Heart left ventricle (tissue), 16 donors: ENCODE data around the gene SHISA5. TPM values are rescaled to one million over a fixed set of nuclear protein-coding genes. Genes with fewer than 3 reads are reported as not detected.
"Not testable (repeated sequence)": the region's sequence is repeated elsewhere in the genome, so short reads cannot be mapped to it uniquely, and the experiment has no call there.

ENCODE experiments used
- ATAC-seq, 4 donors: fragments of 200-7000 bp; cut with Tn5 transposase; one replicate each; pipeline ENCODE4 v1.9.1; 2020 to 2022; ENCODE audit warnings: moderate library complexity in 4 of 4, mild to moderate bottlenecking in 3 of 4, moderate number of reproducible peaks in 1 of 4
- DNase-seq, 5 donors: peaks; one replicate each; pipeline ENCODE4 v3.0.0-alpha.2; 2020
- H3K27ac ChIP-seq, 12 donors: fragments of 200-600 bp; sonication (generic) in 4 of 12; one replicate each; pipeline versions ENCODE4 v1.5.0 to v1.8.0; 2016 to 2022; ENCODE audit warnings: mild to moderate bottlenecking in 2 of 12
- H3K27me3 ChIP-seq, 9 donors: fragments of 200-600 bp; sonication (generic) in 2 of 9; one replicate each; pipeline versions ENCODE4 v1.5.1 to v1.8.0; 2016 to 2022; ENCODE audit warnings: mild to moderate bottlenecking in 3 of 9
- H3K36me3 ChIP-seq, 9 donors: fragments of 200-600 bp; sonication (generic) in 2 of 9; one replicate each; pipeline versions ENCODE4 v1.5.0 to v1.8.0; 2018 to 2022; ENCODE audit warnings: mild to moderate bottlenecking in 2 of 9
- H3K4me1 ChIP-seq, 12 donors: fragments of 200-600 bp; sonication (generic) in 4 of 12; one replicate each; pipeline versions ENCODE4 v1.5.0 to v1.8.0; 2016 to 2022; ENCODE audit warnings: mild to moderate bottlenecking in 3 of 12
- H3K4me3 ChIP-seq, 12 donors: fragments of 200-600 bp; sonication (generic) in 4 of 12; one replicate each; pipeline versions ENCODE4 v1.5.0 to v1.8.0; 2017 to 2022; ENCODE audit warnings: mild to moderate bottlenecking in 9 of 12, moderate library complexity in 4 of 12
- H3K9me3 ChIP-seq, 12 donors: fragments of 200-600 bp; sonication (generic) in 4 of 12; one replicate each; pipeline versions ENCODE4 v1.5.0 to v1.8.0; 2016 to 2022; ENCODE audit warnings: mild to moderate bottlenecking in 1 of 12
- CTCF ChIP-seq, 12 donors: fragments of 200-600 bp; sonication (generic) in 4 of 12; IDR thresholded peaks; one replicate each; pipeline versions ENCODE4 v1.5.0 to v1.8.0; 2018 to 2022; ENCODE audit warnings: antibody characterized with exemption in 12 of 12, mild to moderate bottlenecking in 5 of 12
- POLR2A ChIP-seq, 2 donors: fragments of 450-650 bp; IDR thresholded peaks; one replicate each; pipeline ENCODE4 v1.6.1; 2017; ENCODE audit warnings: antibody characterized with exemption in 2 of 2, mild to moderate bottlenecking in 2 of 2, moderate library complexity in 2 of 2
- WGBS, 4 donors: extraction: QIAGEN DNeasy Blood & Tissue Kit in 2 of 4; methylation state at CpG; one replicate each; pipeline versions ENCODE4 v1.1.5 to v1.1.7; 2013 to 2018; 5-methylcytosine and 5-hydroxymethylcytosine counted together
- intact Hi-C, 10 donors: fragments of 100-400 bp; cut with DNase I; formaldehyde crosslinking; loops; one replicate each; pipeline versions ENCODE4 v1.11.1 to v1.14.2; 2022
- polyA plus RNA-seq, 2 donors: library from polyadenylated mRNA; stranded (reverse); fragments of 200-250 nt; gene quantifications; one replicate each; pipeline ENCODE4 v1.2.3, GENCODE V29; 2013
- total RNA-seq, 9 donors: library from RNA; depleted of rRNA in 2 of 9; stranded (reverse); fragments of >200 nt in 2 of 9; fragmentation: NEBNext Ultra II Directional in 3 of 9; extraction: Animal tissue kit (Norgen Biotek cat#: 25700) in 3 of 9; gene quantifications; one replicate each; pipeline versions ENCODE4 v1.1.0 to v1.2.4, GENCODE V29; 2016 to 2023
- donor health status: ischemic (EF 13 %, LVEDD 7.1; RV severe dilation, severe dysfunction).
- donor health status: healthy with polysubstance abuse.
- donor health status: DM: no; HTN: yes; CAD: no.
- donor health status: DM: no; HTN: no; CAD: no.
- donor health status: ischemic (EF 25% LVEDD 6.9; RV normal size, moderate dysfunction).
- donor health status: ischemic (EF 25% LVEDD 5.7; RV mildly dilated, moderate dysfunction).
- donor health status: healthy.
- donor health status: DM: yes; HTN: yes; CAD: no.
- donor health status: ischemic (EF 35%, LVEDD 5.7; RV mildly dilated, moderate dysfunction).
- donor health status: nonischemic (EF 11% LVEDD 7.7; RV severe dilation, severe dysfunction).
- donor health status: DM: yes; HTN: yes; CAD: no.
- donor health status: PGD.
- donor health status: ischemic (EF 29% LVEDD 5.4; RV normal size, mild dysfunction).
- donor health status: nonischemic (EF 23%, LVEDD 6.1; RV moderate dilation, normal function).

The SHISA5 gene
- total and polyA plus RNA-seq, 11 donors, result 25.8 to 124 (median 54.6) TPM

GRCh38 chr3:48536116-48536515 is 32.1 kb upstream of the SHISA5 start:
- DNase-seq (no peak), ATAC-seq (peak in 1 of 4 donors; percentile 39)
- intact Hi-C loops, result no loop called here
- no peak for TF ChIP-seq CTCF (IDR thresholded peaks at IDR 0.05)
- no peak for TF ChIP-seq POLR2A (IDR thresholded peaks at IDR 0.05)
- WGBS, 4 donors, result 93 to 94% (median 94%) methylated on average over 19 of the region's 19 CpGs
- Histone ChIP-seq H3K4me1 (peaks cover 0 to 12% (median 0%) of the 10 kb centered on the region in 12 donors), H3K36me3 (peaks cover 0 to 37% (median 2%) of the 10 kb centered on the region in 9 donors), H3K4me3 (no peak overlapping the region), H3K9me3 (no peaks in the 10 kb centered on the region), H3K27ac (no peak overlapping the region), H3K27me3 (no peaks in the 10 kb centered on the region)

GRCh38 chr3:48535578-48535977 is 31.6 kb upstream of the SHISA5 start:
- H3K36me3 ChIP-seq, result peaks cover 0 to 37% (median 2%) of the 10 kb centered on the region in 9 donors
- ATAC-seq (peak in 1 of 4 donors; percentile 45), DNase-seq (peak in 1 of 5 donors; percentile 20)
- WGBS, 4 donors, result 96 to 100% (median 99%) methylated on average over 3 to 4 of the region's 4 CpGs
- intact Hi-C loops, result no loop called here
- TF ChIP-seq POLR2A (IDR thresholded peaks at IDR 0.05) (no peak), CTCF (IDR thresholded peaks at IDR 0.05) (no peak)
- peaks cover 0 to 12% (median 0%) of the 10 kb centered on the region in 12 donors for H3K4me1 ChIP-seq
- H3K4me3 ChIP-seq, result no peak overlapping the region
- H3K27me3 ChIP-seq, result no peaks in the 10 kb centered on the region
- H3K27ac ChIP-seq, result no peak overlapping the region
- no peaks in the 10 kb centered on the region for H3K9me3 ChIP-seq

GRCh38 chr3:48532977-48533337 is 29.0 kb upstream of the SHISA5 start:
- Histone ChIP-seq H3K36me3 (peaks cover 0 to 30% (median 0%) of the 10 kb centered on the region in 9 donors), H3K27ac (no peak overlapping the region), H3K27me3 (no peaks in the 10 kb centered on the region), H3K9me3 (no peaks in the 10 kb centered on the region), H3K4me1 (peaks cover 0 to 28% (median 0%) of the 10 kb centered on the region in 12 donors), H3K4me3 (no peak overlapping the region)
- ATAC-seq (no peak), DNase-seq (no peak)
- intact Hi-C loops, result no loop called here
- no peak for TF ChIP-seq POLR2A (IDR thresholded peaks at IDR 0.05)
- no peak for TF ChIP-seq CTCF (IDR thresholded peaks at IDR 0.05)
- WGBS, 4 donors, result 87 to 94% (median 93%) methylated on average over 2 of the region's 2 CpGs

- no peak for DNase-seq
- TF ChIP-seq POLR2A (IDR thresholded peaks at IDR 0.05), result no peak
- TF ChIP-seq CTCF (IDR thresholded peaks at IDR 0.05), result no peak
- no peak overlapping the region for H3K4me3 ChIP-seq
- no peaks in the 10 kb centered on the region for H3K27me3 ChIP-seq
- intact Hi-C loops, result no loop called here
- peak in 1 of 4 donors; percentile 42 for ATAC-seq
- H3K4me1 ChIP-seq, result peaks cover 0 to 33% (median 0%) of the 10 kb centered on the region in 12 donors
- H3K36me3 ChIP-seq, result peaks cover 0 to 25% (median 0%) of the 10 kb centered on the region in 9 donors
- 86 to 95% (median 89%) methylated on average over 6 of the region's 6 CpGs for WGBS, 4 donors
- no peaks in the 10 kb centered on the region for H3K9me3 ChIP-seq
- no peak overlapping the region for H3K27ac ChIP-seq
These were observed 28.4 kb upstream of the SHISA5 start for GRCh38 chr3:48532271-48532976.

GRCh38 chr3:48530701-48531100 is 26.7 kb upstream of the SHISA5 start:
- Histone ChIP-seq H3K36me3 (peaks cover 0 to 11% (median 0%) of the 10 kb centered on the region in 9 donors), H3K4me1 (peaks cover 0 to 39% (median 0%) of the 10 kb centered on the region in 12 donors)
- WGBS, 4 donors, result 94 to 99% (median 97%) methylated on average over 4 of the region's 4 CpGs
- ATAC-seq, H3K9me3 ChIP-seq, H3K27ac ChIP-seq, H3K4me3 ChIP-seq, H3K27me3 ChIP-seq, DNase-seq, intact Hi-C loops: not testable (repeated sequence)
